Measurements from ENCODE around the gene TTLL3. TPM values are rescaled to one million over a fixed set of nuclear protein-coding genes. Genes with fewer than 3 reads are reported as not detected.
"Not testable (repeated sequence)": the region's sequence is repeated elsewhere in the genome, so short reads cannot be mapped to it uniquely, and the experiment has no call there.

TTLL3 gene
- total RNA-seq, 1 donor: 21.6 TPM

GRCh38 chr3:9861626-9862130 is 51.6 kb downstream of the TTLL3 start:
- no peak for TF ChIP-seq CTCF (IDR thresholded peaks at IDR 0.05; ENCODE audit: insufficient read depth, low read depth, low read length)
- H3K4me3 ChIP-seq (ENCODE audit: low read depth, low read length): no peak overlapping the region
- DNase-seq (ENCODE audit: low read depth): no peak

GRCh38 chr3:9862391-9863057 is 52.5 kb downstream of the TTLL3 start:
- H3K4me3 ChIP-seq (ENCODE audit: low read depth, low read length): no peak overlapping the region
- TF ChIP-seq CTCF (IDR thresholded peaks at IDR 0.05; ENCODE audit: insufficient read depth, low read depth, low read length): peak; percentile 61
- peak; percentile 79 for DNase-seq (ENCODE audit: low read depth)

- DNase-seq (ENCODE audit: low read depth): no peak
- H3K4me3 ChIP-seq (ENCODE audit: low read depth, low read length): no peak overlapping the region
- TF ChIP-seq CTCF (IDR thresholded peaks at IDR 0.05; ENCODE audit: insufficient read depth, low read depth, low read length): no peak
These were observed 53.2 kb downstream of the TTLL3 start for GRCh38 chr3:9863058-9863772.

- no peak for TF ChIP-seq CTCF (IDR thresholded peaks at IDR 0.05; ENCODE audit: insufficient read depth, low read depth, low read length)
- H3K4me3 ChIP-seq (ENCODE audit: low read depth, low read length): no peak overlapping the region
- peak; percentile 96 for DNase-seq (ENCODE audit: low read depth)
These were observed 54.3 kb downstream of the TTLL3 start for GRCh38 chr3:9864200-9864927.

GRCh38 chr3:9865125-9865637 is 55.1 kb downstream of the TTLL3 start:
- not testable (repeated sequence) for H3K4me3 ChIP-seq (ENCODE audit: low read depth, low read length)
- DNase-seq (ENCODE audit: low read depth): peak; percentile 24

- TF ChIP-seq CTCF (IDR thresholded peaks at IDR 0.05; ENCODE audit: insufficient read depth, low read depth, low read length): no peak
- DNase-seq (ENCODE audit: low read depth): peak; percentile 66
- no peak overlapping the region for H3K4me3 ChIP-seq (ENCODE audit: low read depth, low read length)
These were observed 56.6 kb downstream of the TTLL3 start for GRCh38 chr3:9866639-9867038.

GRCh38 chr3:9867106-9867505 is 57.0 kb downstream of the TTLL3 start:
- no peak overlapping the region for H3K4me3 ChIP-seq (ENCODE audit: low read depth, low read length)
- no peak for DNase-seq (ENCODE audit: low read depth)

More at GRCh38 chr3:9867106-9867505, 57.0 kb downstream of the TTLL3 start:
- no peak for TF ChIP-seq CTCF (IDR thresholded peaks at IDR 0.05; ENCODE audit: insufficient read depth, low read depth, low read length)

Measured in fibroblast of villous mesenchyme (primary cell).